GM21381 (cell line): ENCODE results near the gene POLR3A.
"Not testable (repeated sequence)": the region's sequence is repeated elsewhere in the genome, so short reads cannot be mapped to it uniquely, and the experiment has no call there.

ENCODE experiments used
- ATAC-seq: cut with Tn5 transposase; IDR thresholded peaks from one replicate; pipeline ENCODE4 v1.9.1; 2021; ENCODE audit warnings: mild to moderate bottlenecking, moderate library complexity; ENCODE audit not compliant: unreplicated experiment

Gene POLR3A

GRCh38 chr10:78025685-78026364 lies 3.5 kb downstream of the POLR3A start:
- ATAC-seq: no peak

GRCh38 chr10:78023741-78024140 lies 5.6 kb downstream of the POLR3A start:
- ATAC-seq: no peak

GRCh38 chr10:78021201-78021600 lies 8.1 kb downstream of the POLR3A start:
- ATAC-seq: no peak

- ATAC-seq: no peak
Measured at GRCh38 chr10:78019264-78019663, 10.1 kb downstream of the POLR3A start.

GRCh38 chr10:78017856-78018255 lies 11.5 kb downstream of the POLR3A start:
- no peak for ATAC-seq

GRCh38 chr10:78015546-78015945 lies 13.8 kb downstream of the POLR3A start:
- no peak for ATAC-seq

- ATAC-seq: no peak
Measured at GRCh38 chr10:78013564-78013963, 15.8 kb downstream of the POLR3A start.

- no peak for ATAC-seq
Measured at GRCh38 chr10:78011065-78011464, 18.2 kb downstream of the POLR3A start.

GRCh38 chr10:78010278-78010677 lies 19.0 kb downstream of the POLR3A start:
- ATAC-seq: no peak

- ATAC-seq: no peak
Measured at GRCh38 chr10:78009662-78010061, 19.7 kb downstream of the POLR3A start.

- ATAC-seq: no peak
Measured at GRCh38 chr10:78007172-78007571, 22.1 kb downstream of the POLR3A start.

GRCh38 chr10:78004215-78005026 lies 24.9 kb downstream of the POLR3A start:
- ATAC-seq: no peak

GRCh38 chr10:78002541-78003288 lies 26.6 kb downstream of the POLR3A start:
- no peak for ATAC-seq

- ATAC-seq: no peak
Measured at GRCh38 chr10:78000956-78001472, 28.3 kb downstream of the POLR3A start.

GRCh38 chr10:78000206-78000605 lies 29.1 kb downstream of the POLR3A start:
- ATAC-seq: no peak

GRCh38 chr10:77998780-77999179 lies 30.5 kb downstream of the POLR3A start:
- ATAC-seq: not testable (repeated sequence)

- ATAC-seq: no peak
Measured at GRCh38 chr10:77993620-77994019, 35.7 kb downstream of the POLR3A start.

GRCh38 chr10:77989081-77989724 lies 40.1 kb downstream of the POLR3A start:
- no peak for ATAC-seq

GRCh38 chr10:77987671-77988255 lies 41.6 kb downstream of the POLR3A start:
- no peak for ATAC-seq

- ATAC-seq: no peak
Measured at GRCh38 chr10:77984986-77985385, 44.3 kb downstream of the POLR3A start.
